GM23338 (cell line): Measurements from ENCODE around the gene TBC1D5. TPM values are rescaled to one million over a fixed set of nuclear protein-coding genes. Genes with fewer than 3 reads are reported as not detected.

Experiments
- ATAC-seq: fragments of 200-7000 bp; cut with Tn5 transposase; 3 replicates; pipeline ENCODE4 v1.9.1; 2020
- DNase-seq: peaks from one replicate; pipeline ENCODE4 v3.0.0-alpha.2; 2015; ENCODE audit warnings: low spot score
- H2AFZ ChIP-seq: fragments of 200-600 bp; sonication (generic); 2 replicates; pipeline ENCODE4 v1.8.0; 2016; ENCODE audit warnings: antibody characterized with exemption, mild to moderate bottlenecking, moderate library complexity
- H3F3A ChIP-seq: fragments of 200-600 bp; sonication (generic); replicated peaks from 2 replicates; pipeline ENCODE4 v1.8.0; 2017; ENCODE audit warnings: antibody characterized with exemption, mixed run types, low read depth
- H3K27ac ChIP-seq: fragments of 200-600 bp; sonication (generic); 2 replicates; pipeline ENCODE4 v1.6.1; 2016; ENCODE audit warnings: low read depth
- H3K27me3 ChIP-seq: fragments of 200-600 bp; sonication (generic); 2 replicates; pipeline ENCODE4 v1.8.0; 2016; ENCODE audit warnings: mild to moderate bottlenecking, mixed run types, moderate library complexity; ENCODE audit not compliant: insufficient read depth
- H3K36me3 ChIP-seq: fragments of 200-600 bp; sonication (generic); 2 replicates; pipeline ENCODE4 v1.8.0; 2016; ENCODE audit warnings: mild to moderate bottlenecking; ENCODE audit not compliant: insufficient read depth
- H3K4me1 ChIP-seq: fragments of 200-600 bp; sonication (generic); 2 replicates; pipeline ENCODE4 v1.8.0; 2016; ENCODE audit warnings: mild to moderate bottlenecking, moderate library complexity; ENCODE audit not compliant: insufficient read depth
- H3K4me2 ChIP-seq: fragments of 200-600 bp; sonication (generic); 2 replicates; pipeline ENCODE4 v1.7.1; 2017; ENCODE audit warnings: mixed run types
- H3K4me3 ChIP-seq: fragments of 200-600 bp; sonication (generic); 2 replicates; pipeline ENCODE4 v1.6.1; 2016; ENCODE audit warnings: mixed run types
- H3K79me2 ChIP-seq: fragments of 200-600 bp; sonication (generic); replicated peaks from 2 replicates; pipeline ENCODE4 v1.8.0; 2017; ENCODE audit warnings: mild to moderate bottlenecking; ENCODE audit not compliant: insufficient read depth
- H3K9me2 ChIP-seq: fragments of 200-600 bp; sonication (generic); 2 replicates; pipeline ENCODE4 v1.8.0; 2017; ENCODE audit not compliant: insufficient read depth
- H4K20me1 ChIP-seq: fragments of 200-600 bp; sonication (generic); replicated peaks from 2 replicates; pipeline ENCODE4 v1.8.0; 2017; ENCODE audit warnings: mild to moderate bottlenecking; ENCODE audit not compliant: insufficient read depth
- H3K27ac Mint-ChIP-seq: 2 replicates; pipeline ENCODE4 v1.8.0; 2020; ENCODE audit warnings: inconsistent platforms, mild to moderate bottlenecking, moderate library complexity, mixed read lengths
- H3K27me3 Mint-ChIP-seq: 3 replicates; pipeline ENCODE4 v1.8.0; 2022; ENCODE audit warnings: low read depth, mild to moderate bottlenecking, moderate library complexity, mixed read lengths, inconsistent platforms; ENCODE audit not compliant: insufficient read depth, poor library complexity
- H3K36me3 Mint-ChIP-seq: 3 replicates; pipeline ENCODE4 v1.8.0; 2021; ENCODE audit warnings: low read depth, mild to moderate bottlenecking, inconsistent platforms, moderate library complexity, mixed read lengths
- H3K4me1 Mint-ChIP-seq: 3 replicates; pipeline ENCODE4 v1.8.0; 2020; ENCODE audit warnings: mild to moderate bottlenecking, inconsistent platforms, mixed read lengths
- H3K4me3 Mint-ChIP-seq: 3 replicates; pipeline ENCODE4 v1.8.0; 2021; ENCODE audit warnings: moderate library complexity, mild to moderate bottlenecking, inconsistent platforms, mixed read lengths
- H3K9me3 Mint-ChIP-seq: 3 replicates; pipeline ENCODE4 v1.8.0; 2020; ENCODE audit warnings: moderate library complexity, mild to moderate bottlenecking, inconsistent platforms, mixed read lengths
- CREB1 ChIP-seq: fragments of 250-450 bp; sonication (Bioruptor Pico); IDR thresholded peaks from 2 replicates; pipeline ENCODE4 v1.5.0; 2020; ENCODE audit warnings: low read depth, mild to moderate bottlenecking, moderate library complexity
- ETS1 ChIP-seq: IDR thresholded peaks from 2 replicates; pipeline ENCODE4 v1.6.1; 2016; ENCODE audit warnings: antibody characterized with exemption
- EZH2 ChIP-seq: fragments of 200-600 bp; sonication (generic); IDR thresholded peaks from one replicate; pipeline ENCODE4 v1.8.0; 2017; ENCODE audit warnings: antibody characterized with exemption, mild to moderate bottlenecking, low read depth; ENCODE audit not compliant: unreplicated experiment
- JUNB ChIP-seq: IDR thresholded peaks from one replicate; pipeline ENCODE4 v1.6.1; 2016; ENCODE audit warnings: antibody characterized with exemption; ENCODE audit not compliant: unreplicated experiment
- NANOG ChIP-seq: IDR thresholded peaks from 2 replicates; pipeline ENCODE4 v1.6.1; 2016; ENCODE audit warnings: antibody characterized with exemption, borderline replicate concordance
- POLR2AphosphoS5 ChIP-seq: IDR thresholded peaks from 2 replicates; pipeline ENCODE4 v1.6.1; 2016; ENCODE audit warnings: antibody characterized with exemption, low read depth
- REST ChIP-seq: IDR thresholded peaks from one replicate; pipeline ENCODE4 v1.6.1; 2018; ENCODE audit warnings: antibody characterized with exemption; ENCODE audit not compliant: unreplicated experiment
- STAT1 ChIP-seq: IDR thresholded peaks from one replicate; pipeline ENCODE4 v1.6.1; 2016; ENCODE audit warnings: antibody characterized with exemption; ENCODE audit not compliant: unreplicated experiment
- polyA plus RNA-seq: library from polyadenylated mRNA; unstranded; fragments of >200 nt; fragmentation: Nextera tagmentation; extraction: Ambion mirVana; gene quantifications from 2 replicates; pipeline ENCODE4 v1.2.1, GENCODE V29; 2016
- total RNA-seq: library from RNA; depleted of rRNA; stranded (reverse); fragments of >200 nt; shearing (Covaris generic); gene quantifications from 2 replicates; pipeline ENCODE4 v1.2.3, GENCODE V29; 2014

TBC1D5 gene
- total and polyA plus RNA-seq, 2 experiments from 2014 or later: 21.8 to 48.1 TPM

GRCh38 chr3:17459470-17459993 is 282.9 kb downstream of the TBC1D5 start:
- ATAC-seq (no peak), DNase-seq (no peak)
- H3K4me3 ChIP-seq: no peak overlapping the region
- H3K36me3 ChIP-seq: no peaks in the 10 kb centered on the region
- peaks cover 4% of the 10 kb centered on the region; the same call in 2 of the 3 replicates for H3K36me3 Mint-ChIP-seq
- H3K27me3 Mint-ChIP-seq: no peaks in the 10 kb centered on the region
- no peak for TF ChIP-seq STAT1
- no peak for TF ChIP-seq EZH2
- TF ChIP-seq JUNB: no peak
- no peak for TF ChIP-seq ETS1
- no peaks in the 10 kb centered on the region for H4K20me1 ChIP-seq
- H3K27ac Mint-ChIP-seq: no peak overlapping the region
- no peak overlapping the region for H3K4me3 Mint-ChIP-seq
- no peaks in the 10 kb centered on the region for H3K9me2 ChIP-seq
- H3K4me1 Mint-ChIP-seq: no peaks in the 10 kb centered on the region
- H3K79me2 ChIP-seq: no peaks in the 10 kb centered on the region
- H3K4me2 ChIP-seq: no peak overlapping the region
- no peaks in the 10 kb centered on the region for H3K27me3 ChIP-seq
- H3F3A ChIP-seq: no peaks in the 10 kb centered on the region
- no peaks in the 10 kb centered on the region for H3K4me1 ChIP-seq
- peaks cover 3% of the 10 kb centered on the region; the same call in 1 of the 3 replicates for H3K9me3 Mint-ChIP-seq
- H2AFZ ChIP-seq: no peak overlapping the region
- H3K27ac ChIP-seq: no peak overlapping the region

- no peak overlapping the region for H3K27ac ChIP-seq
- no peak for TF ChIP-seq CREB1 (CRISPR knock-in tag)
- no peak for TF ChIP-seq POLR2AphosphoS5
- TF ChIP-seq REST: no peak
- no peak for TF ChIP-seq NANOG
- TF ChIP-seq EZH2: no peak
- no peak overlapping the region for H3K4me3 ChIP-seq
- no peaks in the 10 kb centered on the region for H3K79me2 ChIP-seq
- no peak overlapping the region for H3K4me3 Mint-ChIP-seq
- no peaks in the 10 kb centered on the region for H3K36me3 ChIP-seq
- H3K27me3 Mint-ChIP-seq: peaks cover 3% of the 10 kb centered on the region
- peaks cover 3% of the 10 kb centered on the region; the same call in 1 of the 3 replicates for H3K9me3 Mint-ChIP-seq
- H3K36me3 Mint-ChIP-seq: peaks cover 4% of the 10 kb centered on the region; the same call in 2 of the 3 replicates
- H4K20me1 ChIP-seq: no peaks in the 10 kb centered on the region
- H3K27ac Mint-ChIP-seq: no peak overlapping the region
- DNase-seq: no peak
- H3K4me1 ChIP-seq: no peaks in the 10 kb centered on the region
- H2AFZ ChIP-seq: no peak overlapping the region
- H3F3A ChIP-seq: no peaks in the 10 kb centered on the region
- no peaks in the 10 kb centered on the region for H3K4me1 Mint-ChIP-seq
- no peak for ATAC-seq
- H3K27me3 ChIP-seq: no peaks in the 10 kb centered on the region
- no peaks in the 10 kb centered on the region for H3K9me2 ChIP-seq
- H3K4me2 ChIP-seq: no peak overlapping the region
These were observed 285.8 kb downstream of the TBC1D5 start for GRCh38 chr3:17456650-17457049.
